Neural cell (in vitro differentiated cells): ENCODE data around the gene SYNE3. TPM values are rescaled to one million over a fixed set of nuclear protein-coding genes. Genes with fewer than 3 reads are reported as not detected.

Experiments
- H2AFZ ChIP-seq: fragments of 200-600, 300-800 bp; sonication (generic), shearing (Covaris generic); 2 replicates; pipeline ENCODE4 v1.6.0; 2014; ENCODE audit warnings: low read depth, mild to moderate bottlenecking, antibody characterized with exemption, low read length, moderate library complexity
- H3F3A ChIP-seq: fragments of 200-600 bp; shearing (Covaris generic); 2 replicates; pipeline ENCODE4 v1.6.1; 2016; ENCODE audit warnings: mild to moderate bottlenecking, moderate library complexity, mixed read lengths, antibody characterized with exemption, low read length; ENCODE audit not compliant: insufficient read depth, poor library complexity, severe bottlenecking
- H3K27ac ChIP-seq: fragments of 200-600, 300-800 bp; sonication (generic), shearing (Covaris generic); 2 replicates; pipeline ENCODE4 v1.5.1; 2014; ENCODE audit warnings: mild to moderate bottlenecking, low read length, moderate library complexity
- H3K27me3 ChIP-seq: fragments of 300-800, 200-600 bp; sonication (generic), shearing (Covaris generic); 2 replicates; pipeline ENCODE4 v1.6.0; 2014; ENCODE audit warnings: mild to moderate bottlenecking, low read depth, low read length, moderate library complexity; ENCODE audit not compliant: insufficient read depth
- H3K36me3 ChIP-seq: fragments of 300-800, 200-600 bp; sonication (generic), shearing (Covaris generic); 2 replicates; pipeline ENCODE4 v1.5.1; 2014; ENCODE audit warnings: mild to moderate bottlenecking, antibody characterized with exemption, low read length, moderate library complexity; ENCODE audit not compliant: insufficient read depth
- H3K4me2 ChIP-seq: fragments of 300-800, 200-600 bp; sonication (generic), shearing (Covaris generic); 2 replicates; pipeline ENCODE4 v1.6.0; 2014; ENCODE audit warnings: mild to moderate bottlenecking, low read length
- H3K4me3 ChIP-seq: fragments of 300-800, 200-600 bp; sonication (generic), shearing (Covaris generic); 2 replicates; pipeline ENCODE4 v1.5.1; 2014; ENCODE audit warnings: mild to moderate bottlenecking, low read length, moderate library complexity
- H3K79me2 ChIP-seq: fragments of 200-600 bp; shearing (Covaris generic); replicated peaks from 2 replicates; pipeline ENCODE4 v1.6.0; 2014; ENCODE audit warnings: mild to moderate bottlenecking, low read length, moderate library complexity; ENCODE audit not compliant: insufficient read depth
- H3K9ac ChIP-seq: fragments of 300-800, 200-600 bp; sonication (generic), shearing (Covaris generic); 2 replicates; pipeline ENCODE4 v1.6.1; 2016; ENCODE audit warnings: mild to moderate bottlenecking, low read length, mixed read lengths
- H3K9me2 ChIP-seq: fragments of 200-600 bp; shearing (Covaris generic); 2 replicates; pipeline ENCODE4 v1.6.1; 2016; ENCODE audit warnings: mild to moderate bottlenecking, low read length, mixed read lengths; ENCODE audit not compliant: insufficient read depth
- H3K9me3 ChIP-seq: fragments of 200-600, 300-800 bp; sonication (generic), shearing (Covaris generic); 2 replicates; pipeline ENCODE4 v1.6.1; 2016; ENCODE audit warnings: mild to moderate bottlenecking, mixed run types, low read length, moderate library complexity, mixed read lengths
- H4K20me1 ChIP-seq: fragments of 200-600 bp; shearing (Covaris generic); 2 replicates; pipeline ENCODE4 v1.6.1; 2016; ENCODE audit warnings: mild to moderate bottlenecking, mixed run types; ENCODE audit not compliant: insufficient read depth
- CTCF ChIP-seq: fragments of 450-650 bp; IDR thresholded peaks from 2 replicates; pipeline ENCODE4 v1.5.1; 2014; ENCODE audit warnings: antibody characterized with exemption, mild to moderate bottlenecking, moderate library complexity; ENCODE audit not compliant: poor library complexity, severe bottlenecking
- EP300 ChIP-seq: fragments of 450-650 bp; conservative IDR thresholded peaks from 2 replicates; pipeline ENCODE4 v1.6.1; 2014; ENCODE audit warnings: antibody characterized with exemption, mild to moderate bottlenecking, moderate library complexity; ENCODE audit not compliant: poor library complexity, severe bottlenecking
- EZH2 ChIP-seq: fragments of 200-600, 300-800 bp; shearing (Covaris generic), sonication (generic); IDR thresholded peaks from 2 replicates; pipeline ENCODE4 v1.6.1; 2014; ENCODE audit warnings: antibody characterized with exemption, low read length, borderline replicate concordance, mild to moderate bottlenecking; ENCODE audit not compliant: insufficient read depth, poor library complexity, severe bottlenecking
- MXI1 ChIP-seq: fragments of 450-650 bp; conservative IDR thresholded peaks from 2 replicates; pipeline ENCODE4 v1.6.1; 2014; ENCODE audit warnings: antibody characterized with exemption, mild to moderate bottlenecking; ENCODE audit not compliant: poor library complexity, severe bottlenecking
- POLR2AphosphoS5 ChIP-seq: IDR thresholded peaks from 2 replicates; pipeline ENCODE4 v1.6.1; 2012
- RAD21 ChIP-seq: fragments of 450-650 bp; conservative IDR thresholded peaks from 2 replicates; pipeline ENCODE4 v1.6.1; 2014; ENCODE audit warnings: antibody characterized with exemption, mild to moderate bottlenecking, moderate library complexity
- REST ChIP-seq: IDR thresholded peaks from 2 replicates; pipeline ENCODE4 v1.6.1; 2012; ENCODE audit warnings: borderline replicate concordance
- SMC3 ChIP-seq: fragments of 450-650 bp; conservative IDR thresholded peaks from 2 replicates; pipeline ENCODE4 v1.6.1; 2014; ENCODE audit warnings: antibody characterized with exemption, mild to moderate bottlenecking, moderate library complexity; ENCODE audit not compliant: poor library complexity
- TAF1 ChIP-seq: IDR thresholded peaks from 2 replicates; pipeline ENCODE4 v1.6.1; 2012; ENCODE audit warnings: low read depth
- polyA plus RNA-seq: library from polyadenylated mRNA; depleted of rRNA; stranded (reverse); fragments of >200 nt; gene quantifications from 2 replicates; pipeline ENCODE4 v1.2.3, GENCODE V29; 2014

SYNE3 gene
- polyA plus RNA-seq, 1 donor from 2014 or later, result 0.35 TPM

GRCh38 chr14:95524706-95525512 lies 8.5 kb upstream of the SYNE3 start:
- Histone ChIP-seq H3K79me2 (peaks cover 6% of the 10 kb centered on the region), H3K9me2 (no peaks in the 10 kb centered on the region), H2AFZ (no peak overlapping the region), H4K20me1 (no peaks in the 10 kb centered on the region), H3K4me3 (no peak overlapping the region), H3K9me3 (no peaks in the 10 kb centered on the region), H3K9ac (no peak overlapping the region), H3K36me3 (no peaks in the 10 kb centered on the region), H3F3A (no peaks in the 10 kb centered on the region), H3K4me2 (no peak overlapping the region), H3K27ac (no peak overlapping the region), H3K27me3 (no peaks in the 10 kb centered on the region)
- TF ChIP-seq TAF1 (no peak), RAD21 (no peak), POLR2AphosphoS5 (no peak), REST (no peak), CTCF (no peak), SMC3 (no peak), EP300 (no peak), EZH2 (no peak), MXI1 (no peak)

GRCh38 chr14:95523815-95524448 lies 7.5 kb upstream of the SYNE3 start:
- H3K79me2 ChIP-seq, result peaks cover under 1% of the 10 kb centered on the region
- peak overlapping the region; percentile 51 for H3K27ac ChIP-seq
- H3F3A ChIP-seq, result no peaks in the 10 kb centered on the region
- no peaks in the 10 kb centered on the region for H3K9me2 ChIP-seq
- H3K9ac ChIP-seq, result no peak overlapping the region
- TF ChIP-seq RAD21, result no peak
- TF ChIP-seq CTCF, result no peak
- TF ChIP-seq TAF1, result no peak
- TF ChIP-seq REST, result no peak
- no peak for TF ChIP-seq SMC3
- TF ChIP-seq MXI1, result no peak
- H3K36me3 ChIP-seq, result no peaks in the 10 kb centered on the region
- no peaks in the 10 kb centered on the region for H3K27me3 ChIP-seq
- peak overlapping the region; percentile 47 for H3K4me3 ChIP-seq
- H3K4me2 ChIP-seq, result no peak overlapping the region
- H3K9me3 ChIP-seq, result no peaks in the 10 kb centered on the region
- no peak overlapping the region for H2AFZ ChIP-seq
- H4K20me1 ChIP-seq, result no peaks in the 10 kb centered on the region
